HuH-7 (cell line): ENCODE results near the gene METTL23.

Experiments
- DNase-seq: peaks from one replicate; pipeline ENCODE4 v3.0.0; 2011; ENCODE audit warnings: low spot score

METTL23 gene, protein sequence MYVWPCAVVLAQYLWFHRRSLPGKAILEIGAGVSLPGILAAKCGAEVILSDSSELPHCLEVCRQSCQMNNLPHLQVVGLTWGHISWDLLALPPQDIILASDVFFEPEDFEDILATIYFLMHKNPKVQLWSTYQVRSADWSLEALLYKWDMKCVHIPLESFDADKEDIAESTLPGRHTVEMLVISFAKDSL

DNA sequence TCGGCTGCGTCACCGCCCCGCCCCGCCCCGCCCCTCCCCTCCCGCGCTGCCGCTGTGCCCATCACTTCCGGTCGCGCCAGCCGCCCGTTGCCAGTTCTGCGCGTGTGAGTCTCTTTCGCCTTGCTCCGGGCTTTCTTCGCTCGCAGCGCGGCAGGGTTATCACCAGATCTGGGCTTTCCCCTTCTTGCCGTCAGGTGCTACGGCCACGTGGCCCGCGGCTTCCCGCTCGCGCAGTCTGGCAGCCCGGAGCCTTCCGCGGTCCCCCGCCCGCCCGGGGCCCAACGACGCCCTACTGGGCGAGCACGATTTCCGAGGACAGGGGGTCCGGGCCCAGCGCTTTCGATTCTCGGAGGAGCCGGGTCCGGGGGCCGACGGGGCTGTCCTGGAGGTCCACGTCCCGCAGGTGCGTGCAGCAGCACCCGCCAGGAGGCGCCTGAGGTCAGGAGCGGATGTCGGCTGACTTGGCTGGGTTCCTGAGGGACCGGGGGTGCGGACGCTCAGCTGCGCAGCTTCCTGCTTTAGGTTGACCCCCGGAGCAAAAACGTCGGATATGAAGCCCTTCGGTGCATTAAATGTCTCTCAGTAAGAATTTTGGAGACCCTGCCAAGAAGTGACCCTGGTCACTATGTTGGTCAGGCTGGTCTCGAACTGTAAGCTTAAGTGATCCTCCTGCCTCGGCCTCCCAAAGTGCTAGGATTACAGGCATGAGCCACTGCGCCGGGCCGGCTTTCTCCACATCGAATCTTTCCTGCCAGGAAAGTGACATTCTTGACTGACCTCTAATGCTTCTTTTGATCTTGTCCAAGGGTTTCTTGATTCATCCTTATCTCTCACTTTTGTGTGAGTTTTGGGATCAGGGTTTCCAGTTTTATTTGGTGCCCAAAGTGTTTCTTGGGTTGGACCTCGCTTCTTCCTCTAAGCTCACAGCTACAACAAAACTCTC, at the start of gene METTL23:
Gene METTL23 (plus strand): TSS at position 64 of the 943 bp plus-strand sequence. CDS start 2,872 bp downstream, outside the sequence.
- DNase-seq = peak; percentile 81

DNA sequence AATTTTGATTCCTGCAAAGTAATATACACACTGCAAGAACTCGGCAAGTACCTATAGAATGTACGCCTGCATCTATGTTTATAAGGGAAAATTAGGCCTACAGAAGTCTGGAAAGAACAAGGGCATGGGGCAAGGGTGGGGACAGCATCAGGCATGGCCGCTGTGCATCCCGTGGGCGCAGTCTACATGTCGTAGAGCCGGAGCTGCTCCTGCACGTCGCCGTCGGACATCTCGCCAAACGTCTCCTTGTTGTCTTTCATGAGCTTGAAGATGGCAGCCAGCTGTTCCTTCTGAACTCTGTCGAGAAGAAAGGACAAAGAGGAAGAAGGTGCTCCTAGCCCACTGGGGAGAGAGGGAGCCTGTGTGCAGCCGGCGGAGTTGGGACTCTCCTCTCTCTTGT, 49.2 kb upstream of the METTL23 start:
- no peak for DNase-seq

DNA sequence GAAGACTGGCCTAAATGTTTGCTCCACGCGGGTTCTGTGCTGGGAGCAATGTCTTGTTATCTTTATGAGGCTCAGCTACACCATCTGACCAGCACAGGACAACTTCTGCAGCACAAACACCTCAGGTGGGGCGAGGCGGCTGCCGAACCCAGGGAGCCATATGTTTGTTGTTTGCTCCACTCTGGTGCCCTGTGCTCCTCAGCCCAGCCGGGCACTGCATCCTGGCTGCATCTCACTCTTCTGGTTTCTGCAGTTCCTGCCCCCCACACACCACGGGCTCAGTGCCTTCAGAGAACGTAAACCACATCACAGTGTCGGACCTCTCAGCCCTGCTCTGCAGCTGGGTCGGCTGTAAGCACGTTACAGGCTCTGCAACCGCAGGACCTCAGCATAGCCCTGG, 48.3 kb upstream of the METTL23 start:
- DNase-seq = peak; percentile 5

DNA sequence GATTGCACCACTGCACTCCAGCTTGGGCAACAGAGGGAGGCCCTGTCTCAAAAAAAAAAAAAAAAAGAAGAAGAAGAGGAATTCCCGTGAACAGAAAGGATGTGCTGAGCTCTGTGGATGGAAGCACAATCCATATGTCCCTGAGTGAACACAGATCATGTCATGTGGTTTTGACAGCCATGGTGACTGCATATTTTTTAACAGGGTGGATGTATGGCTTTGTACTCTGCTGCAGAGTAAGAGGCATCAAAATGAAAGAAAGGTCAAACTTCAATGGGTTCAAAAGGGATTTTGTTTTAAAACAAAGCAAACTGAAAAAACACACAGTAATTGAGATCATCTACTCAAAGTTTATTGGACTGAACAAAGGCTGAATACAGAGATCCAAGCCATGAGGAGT, 47.4 kb upstream of the METTL23 start:
- no peak for DNase-seq

DNA sequence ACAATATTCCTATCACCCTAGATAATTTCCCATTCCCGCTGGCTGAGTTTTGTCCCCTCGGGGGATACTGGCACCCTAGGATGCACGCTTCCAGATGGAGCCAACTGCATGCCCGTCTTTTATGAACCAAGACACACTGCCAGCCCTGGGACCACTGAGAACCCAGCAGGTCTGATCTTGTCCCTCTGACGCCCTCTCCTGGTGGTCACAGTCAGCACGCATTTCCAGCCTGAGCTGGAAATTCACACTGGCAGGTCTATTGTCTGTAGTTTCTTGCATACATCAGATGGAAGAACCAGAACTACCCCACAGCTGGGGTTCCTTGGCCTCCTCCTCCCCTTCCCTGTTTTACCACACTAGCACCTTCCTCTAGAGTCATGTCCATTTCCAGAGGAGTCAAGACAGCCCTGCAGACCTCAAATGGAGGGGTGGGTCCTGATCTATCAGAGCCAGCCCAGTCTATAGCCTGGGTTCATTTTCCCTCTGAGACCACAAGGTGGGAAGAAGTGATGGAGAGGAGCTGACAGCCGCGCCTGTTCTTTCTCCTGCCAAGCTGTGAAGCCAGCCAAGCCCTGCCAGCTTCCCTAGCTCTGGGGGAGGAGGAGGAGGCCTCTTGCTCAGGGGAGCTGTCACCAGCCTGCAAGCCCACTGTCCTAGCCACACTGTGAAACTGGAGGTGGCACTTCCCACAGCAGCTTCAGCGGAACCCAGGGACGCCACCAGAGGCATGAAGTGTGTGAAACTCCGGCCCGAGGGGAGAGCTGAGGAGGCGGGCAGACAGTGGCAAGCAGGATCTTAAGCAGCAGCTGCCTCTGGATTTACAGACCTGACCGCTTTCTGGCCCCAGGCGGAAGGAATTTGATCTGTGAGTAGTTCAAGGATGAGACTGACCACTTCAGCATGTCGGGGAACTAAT, 45.2 kb upstream of the METTL23 start:
- DNase-seq = peak; percentile 87

GRCh38 chr17:76682296-76682695, 44.3 kb upstream of the METTL23 start:
- no peak for DNase-seq

GRCh38 chr17:76683011-76683755, 43.5 kb upstream of the METTL23 start:
- DNase-seq = no peak

DNA sequence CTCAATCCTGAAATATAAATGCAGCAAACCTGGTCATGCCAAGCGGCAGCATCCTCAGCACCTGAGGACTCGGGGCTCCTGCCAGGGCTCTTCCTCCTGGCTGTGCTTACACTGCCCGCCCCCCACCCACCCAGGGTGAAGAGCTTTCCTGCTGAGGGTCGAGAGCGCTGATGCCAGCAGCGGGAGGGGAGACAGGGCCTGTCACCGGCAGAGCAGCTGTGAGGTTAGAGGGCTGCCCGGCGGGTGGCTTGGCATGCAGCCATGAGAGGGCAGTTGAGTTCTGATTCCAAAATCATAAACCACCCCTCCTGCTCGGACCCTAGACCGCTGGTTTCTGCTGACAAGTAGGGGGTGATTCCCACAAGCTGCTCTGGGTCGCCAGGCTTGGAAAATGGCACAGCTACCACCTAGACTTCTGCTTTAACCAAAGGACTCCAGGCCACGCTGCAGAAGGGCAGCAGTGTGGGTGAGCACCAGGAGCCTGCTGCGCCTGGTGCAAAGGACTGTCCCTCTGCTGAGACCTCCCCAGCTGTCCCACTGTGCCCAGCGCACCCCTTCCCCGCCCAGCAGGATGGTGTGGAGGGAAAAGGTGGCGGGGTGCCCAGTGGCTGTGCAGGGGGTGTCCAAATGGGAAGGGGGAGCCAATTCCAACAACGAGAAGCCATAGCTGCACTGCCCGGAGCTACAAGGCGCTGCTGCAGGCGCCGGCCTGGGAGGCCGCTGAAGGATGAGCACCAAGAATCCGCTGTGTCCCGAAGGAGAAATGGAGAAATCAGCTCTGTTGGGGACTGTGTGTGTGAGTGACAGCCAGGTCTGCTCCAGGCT, 42.5 kb upstream of the METTL23 start:
- DNase-seq = no peak

- no peak for DNase-seq
Observed at GRCh38 chr17:76684756-76685155, 41.9 kb upstream of the METTL23 start.

- no peak for DNase-seq
Observed at GRCh38 chr17:76685366-76685765, 41.3 kb upstream of the METTL23 start.

GRCh38 chr17:76685846-76686245, 40.8 kb upstream of the METTL23 start:
- no peak for DNase-seq

DNA sequence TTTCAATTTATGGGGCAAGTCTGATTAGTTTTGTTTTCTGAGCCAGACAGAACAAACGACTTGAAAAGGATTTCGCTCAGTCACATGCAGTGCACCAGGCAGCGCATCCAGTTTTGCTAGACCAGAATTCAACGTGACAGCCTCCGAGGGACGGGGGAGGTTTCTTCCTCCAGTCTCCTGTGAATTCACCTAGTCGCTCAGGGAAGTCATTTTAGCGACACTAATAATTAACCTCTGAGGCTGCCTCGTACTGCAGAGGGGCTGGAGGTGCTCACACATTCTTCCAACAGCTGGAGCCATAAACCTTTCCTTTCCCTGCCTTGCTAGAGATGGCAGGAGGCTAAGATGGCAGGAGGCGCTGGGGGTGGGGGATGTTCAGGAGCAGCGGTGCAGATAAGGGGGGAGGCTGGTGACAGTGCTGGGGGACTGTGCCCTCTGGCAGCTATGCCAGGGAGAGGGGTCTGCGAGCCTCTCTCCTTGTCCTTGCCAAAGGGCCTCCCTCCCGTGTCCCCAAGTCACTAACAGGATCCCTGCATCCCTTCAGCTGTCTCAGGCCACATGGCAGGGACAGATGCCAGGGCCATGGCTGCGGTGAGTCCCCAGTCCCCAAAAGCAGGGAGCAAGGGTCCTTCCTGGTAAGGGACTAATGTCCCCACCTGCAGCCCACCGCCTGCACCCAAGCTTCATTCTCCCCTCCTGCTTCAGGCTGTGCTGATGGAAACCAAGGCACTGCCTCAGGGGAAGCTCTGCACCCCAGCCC, 39.9 kb upstream of the METTL23 start:
- no peak for DNase-seq

GRCh38 chr17:76687298-76688164, 39.1 kb upstream of the METTL23 start:
- no peak for DNase-seq

DNA sequence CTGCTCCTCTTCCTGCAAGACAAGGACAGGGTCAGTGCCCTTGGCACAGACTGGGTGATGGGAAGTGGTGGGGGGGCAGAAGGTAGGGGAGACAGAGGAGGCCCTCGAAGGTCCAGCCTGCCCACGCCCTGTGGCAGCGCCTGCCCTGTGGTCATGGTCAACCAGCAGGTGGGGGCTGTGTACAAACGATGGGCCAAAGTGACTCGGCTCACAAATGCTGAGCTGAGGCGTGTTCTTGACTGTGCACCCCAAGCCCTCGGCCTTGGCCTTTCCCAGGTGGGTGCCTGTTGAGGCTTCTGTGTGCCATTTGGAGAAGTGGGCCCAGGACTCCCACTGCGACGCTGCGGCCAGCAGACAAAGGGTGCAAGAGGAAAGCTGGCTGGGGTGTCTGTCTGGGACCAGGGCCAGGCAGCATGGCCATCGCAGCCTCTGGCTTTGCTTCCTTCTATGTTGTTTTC, 38.4 kb upstream of the METTL23 start:
- DNase-seq = no peak

- DNase-seq = no peak
Observed at GRCh38 chr17:76689859-76690258, 36.8 kb upstream of the METTL23 start.

- no peak for DNase-seq
Observed at GRCh38 chr17:76690596-76691280, 35.9 kb upstream of the METTL23 start.

DNA sequence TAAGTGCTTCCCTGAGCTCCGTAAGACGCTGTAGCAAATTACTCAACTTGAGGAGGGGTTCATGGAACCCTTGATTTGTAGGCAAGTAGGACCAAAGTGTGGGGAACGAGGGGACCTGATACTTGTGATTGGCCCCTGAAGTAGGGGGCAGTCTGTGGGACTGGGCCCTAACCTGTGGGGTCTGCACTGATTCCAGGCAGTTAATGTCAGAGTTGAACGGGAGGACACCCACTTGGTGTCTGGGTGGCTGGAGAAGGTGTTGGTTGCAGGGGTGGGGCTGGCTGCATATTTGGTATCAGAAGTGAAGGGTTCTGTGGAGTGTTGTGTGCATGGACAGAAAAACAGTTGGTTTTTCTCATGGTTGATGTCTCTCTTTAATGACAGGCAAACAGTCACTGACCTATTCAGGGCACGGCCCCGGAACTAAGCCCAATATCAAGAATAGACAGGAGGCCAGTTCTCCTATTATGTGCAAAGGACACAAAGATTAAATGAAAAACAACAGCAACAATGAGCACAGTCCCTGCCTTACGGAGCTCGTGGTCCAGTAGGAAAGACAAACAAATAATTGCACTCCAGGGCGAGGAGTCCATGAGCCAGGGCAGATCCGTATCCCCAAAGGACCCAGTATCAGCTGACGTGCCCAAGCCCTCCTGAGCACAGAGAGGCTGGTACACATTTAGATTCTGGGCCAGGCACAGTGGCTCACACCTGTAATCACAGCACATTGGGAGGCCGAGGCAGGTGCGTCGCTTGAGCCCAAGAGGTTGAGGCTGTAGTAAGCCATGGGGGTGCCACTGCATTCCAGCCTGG, 35.1 kb upstream of the METTL23 start:
- DNase-seq = no peak
